ENCODE data around the gene ZWILCH.

DNA sequence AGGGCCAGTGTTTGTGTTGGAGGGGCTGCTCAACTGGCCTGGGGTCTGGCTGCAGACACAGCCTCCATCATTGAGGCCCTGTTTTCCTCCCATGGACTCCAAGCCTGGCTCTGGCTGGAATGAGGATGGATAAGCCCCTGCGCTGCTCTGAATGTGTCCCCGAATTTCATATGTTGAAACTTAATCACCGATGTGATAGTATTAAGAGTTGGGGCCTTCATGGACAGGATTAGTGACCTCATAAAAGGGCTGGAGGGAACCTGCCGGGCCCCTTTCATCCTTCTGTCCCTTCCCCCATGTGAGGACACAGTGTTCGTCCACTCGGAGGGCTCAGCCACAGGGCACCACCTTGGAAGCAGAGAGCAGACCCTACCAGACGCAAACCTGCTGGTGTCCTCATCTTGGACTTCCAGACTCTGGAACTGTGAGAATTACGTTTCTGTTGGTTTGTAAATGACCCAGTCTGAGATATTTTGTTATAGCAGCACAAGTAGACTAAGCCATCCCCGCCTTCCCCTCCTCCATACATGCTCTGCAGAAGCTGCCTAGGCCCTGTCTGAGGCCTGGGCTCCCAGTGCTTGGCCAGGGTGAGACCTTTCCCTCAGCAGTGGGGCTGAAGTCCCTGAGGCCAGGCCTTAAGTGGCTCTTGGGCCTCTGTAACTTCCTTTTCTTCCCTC, 64.5 kb downstream of the ZWILCH start:
- TF ChIP-seq RAD21 (IDR thresholded peaks at IDR 0.05) (no peak), RXRA (IDR thresholded peaks at IDR 0.05) (no peak), TAF1 (conservative IDR thresholded peaks at IDR 0.05) (no peak), EGR1 (IDR thresholded peaks at IDR 0.05; ENCODE audit: low read depth in 2 of 2) (no peak), GABPA (IDR thresholded peaks at IDR 0.05 in 1 of 2, conservative IDR thresholded peaks at IDR 0.05 in 1 of 2) (no peak)
- TF ChIP-seq, protein P1, sequence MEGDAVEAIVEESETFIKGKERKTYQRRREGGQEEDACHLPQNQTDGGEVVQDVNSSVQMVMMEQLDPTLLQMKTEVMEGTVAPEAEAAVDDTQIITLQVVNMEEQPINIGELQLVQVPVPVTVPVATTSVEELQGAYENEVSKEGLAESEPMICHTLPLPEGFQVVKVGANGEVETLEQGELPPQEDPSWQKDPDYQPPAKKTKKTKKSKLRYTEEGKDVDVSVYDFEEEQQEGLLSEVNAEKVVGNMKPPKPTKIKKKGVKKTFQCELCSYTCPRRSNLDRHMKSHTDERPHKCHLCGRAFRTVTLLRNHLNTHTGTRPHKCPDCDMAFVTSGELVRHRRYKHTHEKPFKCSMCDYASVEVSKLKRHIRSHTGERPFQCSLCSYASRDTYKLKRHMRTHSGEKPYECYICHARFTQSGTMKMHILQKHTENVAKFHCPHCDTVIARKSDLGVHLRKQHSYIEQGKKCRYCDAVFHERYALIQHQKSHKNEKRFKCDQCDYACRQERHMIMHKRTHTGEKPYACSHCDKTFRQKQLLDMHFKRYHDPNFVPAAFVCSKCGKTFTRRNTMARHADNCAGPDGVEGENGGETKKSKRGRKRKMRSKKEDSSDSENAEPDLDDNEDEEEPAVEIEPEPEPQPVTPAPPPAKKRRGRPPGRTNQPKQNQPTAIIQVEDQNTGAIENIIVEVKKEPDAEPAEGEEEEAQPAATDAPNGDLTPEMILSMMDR (IDR thresholded peaks at IDR 0.05; ENCODE audit: low read depth, low read length, missing input control): no peak
